ENCODE data around the gene AFF2.
"Not testable (repeated sequence)": the region's sequence is repeated elsewhere in the genome, so short reads cannot be mapped to it uniquely, and the experiment has no call there.

AFF2 gene

DNA sequence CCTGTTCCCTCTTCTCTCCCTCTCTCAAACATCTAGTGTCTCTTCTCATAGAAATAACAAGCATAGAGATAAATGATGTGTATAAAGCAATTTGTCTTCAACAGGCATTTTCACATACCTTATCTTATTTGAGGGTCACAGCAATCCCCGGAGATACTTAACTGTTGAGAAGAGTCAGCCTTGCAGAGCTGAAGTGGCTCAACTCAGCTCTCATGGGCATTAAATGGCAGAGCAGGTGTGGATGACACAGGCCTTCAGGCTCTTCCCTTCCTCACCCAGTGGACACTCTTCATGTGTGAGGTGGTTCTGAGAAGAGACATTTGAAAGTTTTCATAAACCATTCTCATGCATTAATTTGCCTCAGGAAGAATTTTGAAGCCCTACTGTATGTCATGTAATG lies 134.2 kb downstream of the AFF2 start:
- H3K4me1 ChIP-seq (ENCODE audit: control insufficient read depth, insufficient read depth, low read length) = no peaks in the 10 kb centered on the region; the same call in 1 of the 2 replicates
- H3K27ac ChIP-seq (ENCODE audit: low read depth, low read length) = no peak overlapping the region
- H3K27me3 ChIP-seq (ENCODE audit: control insufficient read depth, insufficient read depth, low read length) = no peaks in the 10 kb centered on the region

DNA sequence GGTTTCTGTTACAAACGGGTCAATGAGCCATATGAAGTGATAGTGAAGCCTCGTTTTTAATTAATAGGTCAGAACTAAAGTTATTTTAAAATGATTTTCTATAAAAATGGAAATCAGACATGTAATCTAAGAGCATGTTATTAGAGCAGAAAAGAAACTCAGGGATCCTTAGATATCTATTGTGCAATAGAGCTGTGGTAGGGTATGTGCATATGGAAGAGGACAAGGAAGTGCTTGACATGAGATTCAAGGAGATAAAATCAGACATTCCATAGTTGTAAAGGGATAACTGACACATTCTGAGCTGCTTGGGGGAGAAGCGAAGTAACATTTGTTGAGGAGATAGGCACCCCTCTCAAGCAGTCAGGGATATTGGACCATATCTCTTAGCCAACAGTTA lies 143.0 kb downstream of the AFF2 start:
- no peaks in the 10 kb centered on the region for H3K9me3 ChIP-seq (ENCODE audit: control insufficient read depth, insufficient read depth, low read length)
- H3K4me3 ChIP-seq (ENCODE audit: low read depth, low read length) = no peak overlapping the region
- 0 out of 2 replicates have a peak, but pooled peaks cover 3% of the 10 kb centered on the region for H3K4me1 ChIP-seq (ENCODE audit: control insufficient read depth, insufficient read depth, low read length)
- no peak overlapping the region for H3K27ac ChIP-seq (ENCODE audit: low read depth, low read length)
- H3K36me3 ChIP-seq (ENCODE audit: control insufficient read depth, insufficient read depth, low read length) = no peaks in the 10 kb centered on the region
- no peaks in the 10 kb centered on the region for H3K27me3 ChIP-seq (ENCODE audit: control insufficient read depth, insufficient read depth, low read length)
- H3K9ac ChIP-seq (ENCODE audit: low read depth, low read length) = no peak overlapping the region

More for the DNA sequence above, 134.2 kb downstream of the AFF2 start:
- Histone ChIP-seq H3K36me3 (ENCODE audit: control insufficient read depth, insufficient read depth, low read length) (no peaks in the 10 kb centered on the region), H3K9ac (ENCODE audit: low read depth, low read length) (no peak overlapping the region), H3K4me3 (ENCODE audit: low read depth, low read length) (no peak overlapping the region), H3K9me3 (ENCODE audit: control insufficient read depth, insufficient read depth, low read length) (no peaks in the 10 kb centered on the region)

DNA sequence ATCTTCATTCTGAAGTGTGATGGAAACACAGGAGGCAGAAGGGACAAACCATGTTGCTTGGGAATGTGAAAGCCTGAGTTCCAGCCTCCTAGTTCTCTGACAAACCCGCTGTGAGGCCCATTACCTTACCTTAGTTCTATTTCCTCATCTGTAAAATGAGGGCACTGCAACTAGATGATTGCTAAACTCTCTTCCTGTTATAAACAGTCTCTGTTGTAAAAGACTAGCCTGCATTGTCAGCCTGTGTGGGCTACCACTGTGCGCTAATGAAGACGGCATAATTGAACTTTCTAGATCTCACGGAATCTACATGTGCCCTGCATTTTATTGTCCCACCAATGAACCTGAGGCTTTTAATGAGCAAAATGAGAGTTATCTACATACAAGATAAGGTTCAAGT lies 147.2 kb downstream of the AFF2 start:
- Histone ChIP-seq H3K9me3 (ENCODE audit: control insufficient read depth, insufficient read depth, low read length) (no peaks in the 10 kb centered on the region), H3K27me3 (ENCODE audit: control insufficient read depth, insufficient read depth, low read length) (no peaks in the 10 kb centered on the region), H3K27ac (ENCODE audit: low read depth, low read length) (no peak overlapping the region), H3K4me3 (ENCODE audit: low read depth, low read length) (no peak overlapping the region), H3K9ac (ENCODE audit: low read depth, low read length) (no peak overlapping the region), H3K4me1 (ENCODE audit: control insufficient read depth, insufficient read depth, low read length) (peaks cover 12% of the 10 kb centered on the region; the same call in 1 of the 2 replicates), H3K36me3 (ENCODE audit: control insufficient read depth, insufficient read depth, low read length) (no peaks in the 10 kb centered on the region)

DNA sequence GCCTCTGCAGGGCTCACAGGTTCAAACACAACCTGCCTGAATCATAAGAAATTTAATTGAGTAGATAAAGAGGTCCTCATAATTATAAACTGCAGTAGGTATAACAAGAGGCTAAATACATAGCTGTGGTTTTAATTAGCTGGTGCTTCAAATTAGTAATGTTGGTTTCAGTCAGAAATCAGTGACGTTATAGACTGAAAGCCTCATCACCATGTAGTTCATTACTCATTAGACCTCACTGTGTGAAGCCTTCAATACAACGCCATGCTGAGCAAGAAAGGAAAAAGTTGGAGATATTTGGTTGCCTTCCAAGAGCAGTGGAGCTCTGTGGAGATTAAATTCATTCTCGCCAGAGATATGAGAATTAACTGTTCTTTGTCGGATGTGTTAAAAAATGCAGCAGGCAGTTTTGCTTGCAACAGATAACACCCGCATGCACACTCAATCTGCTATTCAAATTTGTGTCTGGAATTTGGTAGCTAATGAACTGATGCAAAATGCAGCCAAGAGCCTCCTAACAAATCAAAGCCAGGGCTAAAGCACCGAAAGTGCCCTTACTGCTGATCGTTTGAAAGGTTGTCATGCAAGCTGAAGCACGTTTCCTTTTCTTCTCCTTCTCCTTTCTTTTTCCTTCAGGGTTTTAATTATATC lies 148.9 kb downstream of the AFF2 start:
- no peak overlapping the region for H3K9ac ChIP-seq (ENCODE audit: low read depth, low read length)
- H3K27me3 ChIP-seq (ENCODE audit: control insufficient read depth, insufficient read depth, low read length) = no peaks in the 10 kb centered on the region
- peaks cover 12% of the 10 kb centered on the region; the same call in 1 of the 2 replicates for H3K4me1 ChIP-seq (ENCODE audit: control insufficient read depth, insufficient read depth, low read length)
- no peak overlapping the region for H3K27ac ChIP-seq (ENCODE audit: low read depth, low read length)
- no peaks in the 10 kb centered on the region for H3K36me3 ChIP-seq (ENCODE audit: control insufficient read depth, insufficient read depth, low read length)
- no peak overlapping the region for H3K4me3 ChIP-seq (ENCODE audit: low read depth, low read length)
- H3K9me3 ChIP-seq (ENCODE audit: control insufficient read depth, insufficient read depth, low read length) = no peaks in the 10 kb centered on the region

DNA sequence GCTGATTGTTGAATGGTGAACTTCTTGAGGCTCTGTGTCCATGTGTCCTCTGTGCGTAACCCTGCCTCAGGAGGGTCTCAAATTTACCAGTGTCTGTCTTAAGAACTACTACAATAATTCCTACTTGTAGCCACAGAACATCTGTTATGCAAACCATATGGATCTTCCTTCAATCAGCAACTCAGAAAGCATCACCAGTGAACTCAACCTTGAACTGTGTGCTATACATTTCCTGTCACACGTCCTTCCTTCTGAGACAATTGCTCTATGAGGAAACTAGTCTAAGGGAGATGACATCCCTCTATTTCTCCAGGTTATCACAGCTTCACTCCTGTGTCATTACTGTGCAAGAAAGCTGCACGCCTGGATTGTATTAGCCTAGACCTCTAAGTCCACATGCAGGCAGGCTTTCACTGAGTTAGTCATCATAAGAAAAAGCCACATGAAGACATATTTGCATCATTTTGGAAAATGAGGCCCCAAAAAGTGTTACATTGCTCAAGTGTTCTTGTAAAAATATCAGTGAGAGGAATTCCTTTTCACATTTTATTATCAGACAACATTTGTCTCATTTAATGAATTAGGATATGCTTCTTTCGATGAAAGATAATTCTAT lies 157.8 kb downstream of the AFF2 start:
- Histone ChIP-seq H3K27me3 (ENCODE audit: control insufficient read depth, insufficient read depth, low read length) (no peaks in the 10 kb centered on the region), H3K4me3 (ENCODE audit: low read depth, low read length) (no peak overlapping the region), H3K9me3 (ENCODE audit: control insufficient read depth, insufficient read depth, low read length) (no peaks in the 10 kb centered on the region), H3K27ac (ENCODE audit: low read depth, low read length) (no peak overlapping the region), H3K4me1 (ENCODE audit: control insufficient read depth, insufficient read depth, low read length) (no peaks in the 10 kb centered on the region), H3K36me3 (ENCODE audit: control insufficient read depth, insufficient read depth, low read length) (no peaks in the 10 kb centered on the region), H3K9ac (ENCODE audit: low read depth, low read length) (no peak overlapping the region)

DNA sequence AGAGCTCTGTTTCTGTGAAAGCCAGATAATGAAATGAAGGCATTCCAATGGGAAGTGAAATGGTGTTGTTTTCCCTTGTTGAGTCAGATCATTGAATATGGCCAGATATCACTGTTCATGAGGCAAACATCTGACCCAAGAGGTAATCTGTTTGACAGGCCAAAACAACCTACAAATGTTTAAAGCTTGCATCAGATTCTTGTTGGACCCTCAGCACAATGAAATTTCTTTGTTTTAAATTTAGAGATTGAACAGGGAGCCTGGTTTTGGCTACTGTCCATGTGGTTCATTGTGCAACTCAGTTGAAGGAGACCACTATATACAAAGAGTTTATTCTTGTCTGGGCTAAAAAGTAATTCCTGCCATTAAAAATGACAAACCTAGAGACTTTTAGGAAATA lies 159.1 kb downstream of the AFF2 start:
- H3K36me3 ChIP-seq (ENCODE audit: control insufficient read depth, insufficient read depth, low read length) = no peaks in the 10 kb centered on the region
- no peak overlapping the region for H3K27ac ChIP-seq (ENCODE audit: low read depth, low read length)
- no peaks in the 10 kb centered on the region for H3K9me3 ChIP-seq (ENCODE audit: control insufficient read depth, insufficient read depth, low read length)
- no peaks in the 10 kb centered on the region for H3K4me1 ChIP-seq (ENCODE audit: control insufficient read depth, insufficient read depth, low read length)
- no peak overlapping the region for H3K4me3 ChIP-seq (ENCODE audit: low read depth, low read length)
- no peaks in the 10 kb centered on the region for H3K27me3 ChIP-seq (ENCODE audit: control insufficient read depth, insufficient read depth, low read length)
- no peak overlapping the region for H3K9ac ChIP-seq (ENCODE audit: low read depth, low read length)

DNA sequence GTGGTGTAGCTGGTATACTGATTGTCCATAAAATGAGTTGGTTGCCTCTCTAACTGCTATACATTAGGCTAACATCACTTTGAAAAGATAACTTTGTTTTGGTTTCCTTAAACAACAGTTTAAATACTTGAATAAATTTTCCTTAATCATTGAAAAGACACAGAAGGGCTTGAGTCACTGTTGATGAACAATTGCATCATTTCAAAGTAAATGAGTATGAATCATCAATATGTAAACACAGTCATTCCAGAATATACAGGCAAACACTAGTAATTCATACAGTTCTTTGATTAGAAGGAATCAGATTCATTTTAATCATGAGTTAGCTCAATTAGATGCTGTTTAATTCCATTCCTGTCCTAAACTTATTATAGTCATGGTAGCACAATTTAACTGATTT lies 160.6 kb downstream of the AFF2 start:
- Histone ChIP-seq H3K9me3 (ENCODE audit: control insufficient read depth, insufficient read depth, low read length) (no peaks in the 10 kb centered on the region), H3K4me1 (ENCODE audit: control insufficient read depth, insufficient read depth, low read length) (no peaks in the 10 kb centered on the region), H3K27me3 (ENCODE audit: control insufficient read depth, insufficient read depth, low read length) (no peaks in the 10 kb centered on the region), H3K9ac (ENCODE audit: low read depth, low read length) (no peak overlapping the region), H3K27ac (ENCODE audit: low read depth, low read length) (no peak overlapping the region), H3K36me3 (ENCODE audit: control insufficient read depth, insufficient read depth, low read length) (no peaks in the 10 kb centered on the region), H3K4me3 (ENCODE audit: low read depth, low read length) (no peak overlapping the region)

DNA sequence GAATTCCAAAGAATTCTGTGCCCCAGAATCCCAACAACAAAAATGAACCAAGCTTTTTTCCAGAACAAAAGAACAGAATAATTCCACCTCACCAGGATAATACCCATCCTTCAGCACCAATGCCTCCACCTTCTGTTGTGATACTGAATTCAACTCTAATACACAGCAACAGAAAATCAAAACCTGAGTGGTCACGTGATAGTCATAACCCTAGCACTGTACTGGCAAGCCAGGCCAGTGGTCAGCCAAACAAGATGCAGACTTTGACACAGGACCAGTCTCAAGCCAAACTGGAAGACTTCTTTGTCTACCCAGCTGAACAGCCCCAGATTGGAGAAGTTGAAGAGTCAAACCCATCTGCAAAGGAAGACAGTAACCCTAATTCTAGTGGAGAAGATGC lies 161.6 kb downstream of the AFF2 start:
- Histone ChIP-seq H3K27ac (ENCODE audit: low read depth, low read length) (no peak overlapping the region), H3K4me3 (ENCODE audit: low read depth, low read length) (no peak overlapping the region), H3K27me3 (ENCODE audit: control insufficient read depth, insufficient read depth, low read length) (no peaks in the 10 kb centered on the region), H3K36me3 (ENCODE audit: control insufficient read depth, insufficient read depth, low read length) (no peaks in the 10 kb centered on the region), H3K9me3 (ENCODE audit: control insufficient read depth, insufficient read depth, low read length) (peaks cover 3% of the 10 kb centered on the region; the same call in 1 of the 2 replicates), H3K4me1 (ENCODE audit: control insufficient read depth, insufficient read depth, low read length) (no peaks in the 10 kb centered on the region), H3K9ac (ENCODE audit: low read depth, low read length) (no peak overlapping the region)

DNA sequence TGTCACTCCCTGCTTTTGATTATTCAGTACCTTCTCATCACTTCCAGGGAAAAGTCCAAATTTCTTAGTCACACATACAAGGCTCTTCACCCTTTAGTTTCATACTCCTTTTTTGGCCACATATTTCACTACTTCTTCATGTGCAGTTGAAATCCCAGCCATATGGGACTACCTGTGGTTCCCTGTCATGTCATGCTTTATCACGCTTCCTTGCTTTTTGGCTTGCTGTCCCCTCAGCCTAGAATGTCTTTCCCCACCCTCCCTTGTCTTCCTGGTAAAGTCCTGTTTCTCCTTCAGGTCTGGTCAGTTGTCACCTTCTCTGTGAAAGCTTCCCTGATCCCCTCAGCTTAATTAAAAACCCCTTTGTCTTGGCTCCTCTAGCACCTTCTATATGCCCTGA lies 163.8 kb downstream of the AFF2 start:
- Histone ChIP-seq H3K4me1 (ENCODE audit: control insufficient read depth, insufficient read depth, low read length) (no peaks in the 10 kb centered on the region), H3K9me3 (ENCODE audit: control insufficient read depth, insufficient read depth, low read length) (peaks cover 23% of the 10 kb centered on the region), H3K27me3 (ENCODE audit: control insufficient read depth, insufficient read depth, low read length) (no peaks in the 10 kb centered on the region), H3K36me3 (ENCODE audit: control insufficient read depth, insufficient read depth, low read length) (no peaks in the 10 kb centered on the region), H3K4me3 (ENCODE audit: low read depth, low read length) (no peak overlapping the region), H3K9ac (ENCODE audit: low read depth, low read length) (no peak overlapping the region), H3K27ac (ENCODE audit: low read depth, low read length) (no peak overlapping the region)

DNA sequence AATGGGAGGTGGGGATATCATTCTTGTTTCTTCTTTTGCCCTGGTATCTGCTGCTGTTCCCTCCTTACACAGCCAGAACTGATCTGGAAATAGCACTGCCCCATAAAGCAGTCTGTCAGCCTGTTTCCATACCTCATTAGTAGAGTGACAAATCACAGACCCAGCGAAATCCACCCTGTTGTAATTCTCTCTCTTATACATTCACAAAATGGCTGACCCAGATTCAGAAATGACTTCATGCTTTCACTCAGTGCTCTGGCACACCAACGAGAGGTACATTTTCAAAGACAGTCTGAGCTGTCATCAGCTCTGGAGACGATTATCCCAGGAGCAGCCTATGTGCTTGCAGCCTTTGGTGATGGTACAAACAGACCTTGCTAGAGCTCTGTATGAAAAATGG lies 164.6 kb downstream of the AFF2 start:
- no peak overlapping the region for H3K4me3 ChIP-seq (ENCODE audit: low read depth, low read length)
- no peaks in the 10 kb centered on the region for H3K27me3 ChIP-seq (ENCODE audit: control insufficient read depth, insufficient read depth, low read length)
- no peak overlapping the region for H3K9ac ChIP-seq (ENCODE audit: low read depth, low read length)
- no peaks in the 10 kb centered on the region for H3K36me3 ChIP-seq (ENCODE audit: control insufficient read depth, insufficient read depth, low read length)
- H3K9me3 ChIP-seq (ENCODE audit: control insufficient read depth, insufficient read depth, low read length) = peaks cover 30% of the 10 kb centered on the region
- H3K4me1 ChIP-seq (ENCODE audit: control insufficient read depth, insufficient read depth, low read length) = no peaks in the 10 kb centered on the region
- no peak overlapping the region for H3K27ac ChIP-seq (ENCODE audit: low read depth, low read length)

DNA sequence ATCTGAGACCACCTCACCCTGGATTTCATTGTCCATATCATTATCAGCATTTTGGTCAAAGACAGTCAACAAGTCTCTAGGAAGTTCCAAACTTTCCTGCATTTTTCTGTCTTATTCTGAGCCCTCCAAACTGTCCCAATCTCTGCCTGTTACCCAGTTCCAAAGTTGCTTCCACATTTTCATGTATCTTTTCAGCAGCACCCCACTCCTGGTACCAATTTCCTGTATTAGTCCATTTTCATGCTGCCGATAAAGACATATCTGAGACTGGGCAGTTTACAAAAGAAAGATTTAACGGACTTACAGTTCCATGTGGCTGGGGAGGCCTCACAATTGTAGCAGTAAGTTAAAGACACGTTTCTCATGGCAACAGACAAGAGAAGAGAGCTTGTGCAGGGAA lies 168.8 kb downstream of the AFF2 start:
- not testable (repeated sequence) for H3K4me1 ChIP-seq (ENCODE audit: control insufficient read depth, insufficient read depth, low read length); H3K4me3 ChIP-seq (ENCODE audit: low read depth, low read length); H3K36me3 ChIP-seq (ENCODE audit: control insufficient read depth, insufficient read depth, low read length); H3K9ac ChIP-seq (ENCODE audit: low read depth, low read length); H3K27ac ChIP-seq (ENCODE audit: low read depth, low read length); H3K27me3 ChIP-seq (ENCODE audit: control insufficient read depth, insufficient read depth, low read length)
- peaks cover 36% of the 10 kb centered on the region for H3K9me3 ChIP-seq (ENCODE audit: control insufficient read depth, insufficient read depth, low read length)
